ENCODE results near the gene ADGB.

DNA sequence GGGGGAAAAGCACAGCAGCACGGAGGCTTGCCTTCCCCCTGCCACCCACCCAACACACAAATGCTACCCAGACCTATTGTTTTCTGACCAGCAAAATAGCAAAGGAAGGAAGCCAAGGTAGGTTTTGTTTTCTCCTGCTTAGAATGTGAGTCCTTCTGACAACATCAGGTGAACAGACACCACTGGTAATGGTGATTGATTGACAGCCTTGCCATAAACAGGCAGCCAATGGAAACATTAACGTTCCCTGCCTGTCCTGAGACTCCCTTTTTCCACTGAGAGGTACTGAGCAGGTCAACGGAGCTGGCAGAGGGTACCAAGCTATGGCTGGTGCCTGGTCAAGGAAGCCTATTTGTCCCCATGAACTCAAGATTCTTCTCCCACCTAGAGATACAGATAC, 234.4 kb downstream of the ADGB start:
- TF ChIP-seq, protein P1, sequence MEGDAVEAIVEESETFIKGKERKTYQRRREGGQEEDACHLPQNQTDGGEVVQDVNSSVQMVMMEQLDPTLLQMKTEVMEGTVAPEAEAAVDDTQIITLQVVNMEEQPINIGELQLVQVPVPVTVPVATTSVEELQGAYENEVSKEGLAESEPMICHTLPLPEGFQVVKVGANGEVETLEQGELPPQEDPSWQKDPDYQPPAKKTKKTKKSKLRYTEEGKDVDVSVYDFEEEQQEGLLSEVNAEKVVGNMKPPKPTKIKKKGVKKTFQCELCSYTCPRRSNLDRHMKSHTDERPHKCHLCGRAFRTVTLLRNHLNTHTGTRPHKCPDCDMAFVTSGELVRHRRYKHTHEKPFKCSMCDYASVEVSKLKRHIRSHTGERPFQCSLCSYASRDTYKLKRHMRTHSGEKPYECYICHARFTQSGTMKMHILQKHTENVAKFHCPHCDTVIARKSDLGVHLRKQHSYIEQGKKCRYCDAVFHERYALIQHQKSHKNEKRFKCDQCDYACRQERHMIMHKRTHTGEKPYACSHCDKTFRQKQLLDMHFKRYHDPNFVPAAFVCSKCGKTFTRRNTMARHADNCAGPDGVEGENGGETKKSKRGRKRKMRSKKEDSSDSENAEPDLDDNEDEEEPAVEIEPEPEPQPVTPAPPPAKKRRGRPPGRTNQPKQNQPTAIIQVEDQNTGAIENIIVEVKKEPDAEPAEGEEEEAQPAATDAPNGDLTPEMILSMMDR (IDR thresholded peaks at IDR 0.05) = no peak
- TF ChIP-seq POLR2AphosphoS5 (IDR thresholded peaks at IDR 0.05; ENCODE audit: insufficient read depth in 1 of 2, low read depth in 1 of 2) = no peak
